ENCODE measurements around the gene XXYLT1.

- TF ChIP-seq POLR2AphosphoS5 (IDR thresholded peaks at IDR 0.05; ENCODE audit: low read depth, low read length) (no peak), CREB1 (IDR thresholded peaks at IDR 0.05) (no peak), POLR2A (IDR thresholded peaks at IDR 0.05; ENCODE audit: control extremely low read depth in 1 of 2, low read depth in 2 of 2, low read length in 2 of 2) (no peak)
These were observed 187.3 kb downstream of the XXYLT1 start for GRCh38 chr3:195083659-195084058.
